Activated CD4-positive, alpha-beta memory T cell treated with anti-CD3 and anti-CD28 coated beads, Interleukin-2, amount 10 ng/mL, durations not matched to agents 7 days and 5 days (primary cell): Measurements from ENCODE around the gene RNF41. TPM values are rescaled to one million over a fixed set of nuclear protein-coding genes. Genes with fewer than 3 reads are reported as not detected.

Experiments
- CTCF ChIA-PET: fragments of 350-600 bp; sonication (Branson Sonifier 250); formaldehyde crosslinking; loops from one replicate; lab custom pipeline; 2021; ENCODE audit warnings: antibody characterized with exemption, inconsistent platforms; lab: Charles Lee
- POLR2A ChIA-PET: fragments of 350-600 bp; sonication (Branson Sonifier 250); formaldehyde crosslinking; loops from one replicate; lab custom pipeline; 2021; ENCODE audit warnings: antibody characterized with exemption; lab: Charles Lee
- DNase-seq: peaks from one replicate; pipeline ENCODE4 v3.0.0-alpha.2; 2020
- H3K27ac Mint-ChIP-seq: one replicate; pipeline ENCODE4 v1.8.0; 2021; ENCODE audit warnings: mild to moderate bottlenecking, mixed read lengths
- H3K27me3 Mint-ChIP-seq: one replicate; pipeline ENCODE4 v1.8.0; 2021; ENCODE audit warnings: mixed read lengths
- H3K36me3 Mint-ChIP-seq: one replicate; pipeline ENCODE4 v1.8.0; 2021; ENCODE audit warnings: low read depth, mixed read lengths
- H3K4me1 Mint-ChIP-seq: one replicate; pipeline ENCODE4 v1.8.0; 2021; ENCODE audit warnings: mixed read lengths
- H3K4me3 Mint-ChIP-seq: one replicate; pipeline ENCODE4 v1.8.0; 2021; ENCODE audit warnings: mild to moderate bottlenecking, mixed read lengths
- H3K9me3 Mint-ChIP-seq: one replicate; pipeline ENCODE4 v1.8.0; 2021; ENCODE audit warnings: mixed read lengths
- total RNA-seq, 2 experiments: library from RNA; stranded (reverse); gene quantifications; one replicate each; pipeline ENCODE4 v1.2.3, GENCODE V29; 2021

RNF41 gene
- total RNA-seq, 2 experiments from 2014 or later: 33.8 to 35.2 TPM

- Mint-ChIP-seq H3K4me1 (peaks cover 37% of the 10 kb centered on the region), H3K36me3 (peaks cover 78% of the 10 kb centered on the region)
Measured at GRCh38 chr12:56162468-56163290, 59.0 kb downstream of the RNF41 start.

GRCh38 chr12:56161690-56162351, 59.9 kb downstream of the RNF41 start:
- POLR2A ChIA-PET: interaction anchor here (0.8 to 9.2 kb wide), 20 partner anchors 9 to 474 kb away, joined by 3 to 178 read pairs (median 5); partner anchors contain the start of genes ANKRD52, ESYT1, MYL6B and PA2G4

More at GRCh38 chr12:56162468-56163290, 59.0 kb downstream of the RNF41 start:
- ChIA-PET CTCF (interaction anchor here (0.7 to 7.2 kb wide), 7 partner anchors 11 to 45 kb away, joined by 3 to 86 read pairs (median 5); partner anchors contain the start of genes ESYT1, MYL6B, SMARCC2 and ZC3H10), POLR2A (interaction anchor here (1.0 to 9.2 kb wide), 14 partner anchors 8 to 473 kb away, joined by 3 to 178 read pairs (median 7); partner anchors contain the start of genes ESYT1, MYL6B, PA2G4 and SMARCC2)
- peak overlapping the region; percentile 44 for H3K27ac Mint-ChIP-seq
- no peak for DNase-seq
- H3K9me3 Mint-ChIP-seq: no peaks in the 10 kb centered on the region
- no peaks in the 10 kb centered on the region for H3K27me3 Mint-ChIP-seq
- no peak overlapping the region for H3K4me3 Mint-ChIP-seq

GRCh38 chr12:56160894-56161689, 60.6 kb downstream of the RNF41 start:
- Mint-ChIP-seq H3K27ac (peak overlapping the region; percentile 90), H3K36me3 (peaks cover 78% of the 10 kb centered on the region), H3K4me1 (peaks cover 40% of the 10 kb centered on the region), H3K4me3 (peak overlapping the region; percentile 91), H3K27me3 (no peaks in the 10 kb centered on the region), H3K9me3 (no peaks in the 10 kb centered on the region)
- no peak for DNase-seq
- ChIA-PET POLR2A (interaction anchor here (0.8 to 9.2 kb wide), 18 partner anchors 10 to 187 kb away, joined by 3 to 178 read pairs (median 6); partner anchors contain the start of genes ANKRD52, ESYT1, MYL6B and PA2G4), CTCF (interaction anchor here (1.7 to 7.2 kb wide), 4 partner anchors 10 to 42 kb away, joined by 6 to 86 read pairs (median 34); partner anchors contain the start of genes ESYT1, MYL6B, SMARCC2 and ZC3H10)

More at GRCh38 chr12:56161690-56162351, 59.9 kb downstream of the RNF41 start:
- Mint-ChIP-seq H3K36me3 (peaks cover 78% of the 10 kb centered on the region), H3K4me1 (peaks cover 40% of the 10 kb centered on the region), H3K27ac (peak overlapping the region; percentile 55), H3K27me3 (no peaks in the 10 kb centered on the region), H3K9me3 (no peaks in the 10 kb centered on the region), H3K4me3 (peak overlapping the region; percentile 91)
- CTCF ChIA-PET: interaction anchor here (1.7 to 7.2 kb wide), 4 partner anchors 10 to 43 kb away, joined by 6 to 86 read pairs (median 34); partner anchors contain the start of genes ESYT1, MYL6B, SMARCC2 and ZC3H10
- DNase-seq: no peak

DNA sequence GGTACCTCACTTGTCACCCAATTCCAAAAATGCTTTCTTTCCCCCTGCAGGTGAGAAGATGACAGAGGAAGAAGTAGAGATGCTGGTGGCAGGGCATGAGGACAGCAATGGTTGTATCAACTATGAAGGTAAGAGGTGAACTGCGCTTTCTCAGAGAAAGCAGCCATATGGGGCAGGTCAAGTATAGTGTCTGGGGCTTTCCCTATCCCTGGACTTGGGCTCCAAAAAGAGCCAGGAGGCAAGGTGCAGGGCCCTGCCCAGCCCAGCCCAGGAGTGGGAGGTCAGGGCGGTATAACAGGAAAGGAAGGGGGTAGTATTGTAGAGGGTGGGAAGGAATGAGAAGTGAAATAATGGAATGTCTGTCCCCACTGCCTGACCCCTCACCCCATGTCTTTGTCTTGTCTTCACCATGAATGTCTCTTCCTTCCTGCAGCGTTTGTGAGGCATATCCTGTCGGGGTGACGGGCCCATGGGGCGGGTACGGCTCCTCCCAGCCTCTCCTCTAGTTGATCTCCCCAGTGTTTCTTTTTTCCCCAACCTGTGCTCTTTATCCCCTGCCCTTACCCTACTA, 61.4 kb downstream of the RNF41 start:
- POLR2A ChIA-PET: interaction anchor here (1.1 to 9.2 kb wide), 15 partner anchors 11 to 113 kb away, joined by 4 to 178 read pairs (median 18); partner anchors contain the start of genes ANKRD52, ESYT1, MYL6B and PA2G4
- H3K27me3 Mint-ChIP-seq: no peaks in the 10 kb centered on the region
- CTCF ChIA-PET: interaction anchor here (1.7 to 7.2 kb wide), 5 partner anchors 29 to 62 kb away, joined by 4 to 86 read pairs (median 32); partner anchors contain the start of genes ESYT1, PA2G4, RNF41 and SMARCC2
- peaks cover 47% of the 10 kb centered on the region for H3K4me1 Mint-ChIP-seq
- H3K36me3 Mint-ChIP-seq: peaks cover 76% of the 10 kb centered on the region
- peak; percentile 79 for DNase-seq
- H3K9me3 Mint-ChIP-seq: no peaks in the 10 kb centered on the region
- peak overlapping the region; percentile 90 for H3K27ac Mint-ChIP-seq
- H3K4me3 Mint-ChIP-seq: peak overlapping the region; percentile 91

- Mint-ChIP-seq H3K4me3 (peak overlapping the region; percentile 91), H3K27me3 (no peaks in the 10 kb centered on the region), H3K9me3 (no peaks in the 10 kb centered on the region), H3K36me3 (peaks cover 75% of the 10 kb centered on the region), H3K27ac (peak overlapping the region; percentile 90), H3K4me1 (peaks cover 53% of the 10 kb centered on the region)
- POLR2A ChIA-PET: interaction anchor here (1.0 to 9.2 kb wide), 22 partner anchors 10 to 232 kb away, joined by 3 to 178 read pairs (median 8); partner anchors contain the start of genes ESYT1, MYL6B, PA2G4 and PYM1
- CTCF ChIA-PET: interaction anchor here (1.7 to 7.2 kb wide), 5 partner anchors 29 to 63 kb away, joined by 4 to 86 read pairs (median 32); partner anchors contain the start of genes ESYT1, PA2G4, RNF41 and SMARCC2
- no peak for DNase-seq
Measured at GRCh38 chr12:56159482-56160192, 62.1 kb downstream of the RNF41 start.

DNA sequence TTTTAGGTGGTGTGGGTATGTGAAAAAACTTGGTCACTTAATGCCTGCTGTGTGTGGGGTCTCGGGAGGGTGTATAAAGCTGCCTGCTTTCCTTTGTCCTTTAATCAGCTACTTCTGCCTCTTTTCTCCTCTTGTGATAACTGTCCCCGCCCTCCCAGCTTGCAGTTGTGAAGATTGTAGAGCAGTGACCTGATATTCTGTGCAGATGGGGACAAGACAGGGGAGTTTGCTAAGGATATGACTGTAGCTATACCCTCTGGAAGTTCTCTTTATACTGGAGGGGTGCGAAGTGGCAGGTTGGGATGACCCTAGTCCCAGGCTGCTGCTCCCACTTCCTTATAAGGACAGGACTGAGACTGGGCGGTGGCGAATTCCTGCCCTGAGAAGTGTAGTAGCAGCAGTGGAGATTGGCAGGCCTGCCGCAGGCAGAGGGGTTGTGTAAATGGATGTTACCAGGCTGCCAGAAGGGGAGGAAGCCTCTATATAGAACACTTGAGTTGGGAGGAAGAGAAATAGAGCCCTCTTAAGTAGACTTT, 62.7 kb downstream of the RNF41 start:
- Mint-ChIP-seq H3K27me3 (no peaks in the 10 kb centered on the region), H3K4me1 (peaks cover 57% of the 10 kb centered on the region), H3K4me3 (peak overlapping the region; percentile 91), H3K36me3 (peaks cover 72% of the 10 kb centered on the region), H3K9me3 (no peaks in the 10 kb centered on the region), H3K27ac (peak overlapping the region; percentile 90)
- ChIA-PET CTCF (interaction anchor here (0.9 to 7.2 kb wide), 6 partner anchors 30 to 201 kb away, joined by 4 to 86 read pairs (median 18); partner anchors contain the start of genes ESYT1, PA2G4, RNF41 and SMARCC2), POLR2A (interaction anchor here (1.0 to 9.2 kb wide), 22 partner anchors 9 to 478 kb away, joined by 3 to 178 read pairs (median 7); partner anchors contain the start of genes ESYT1, MYL6B, PA2G4 and PYM1)
- DNase-seq: peak; percentile 39

GRCh38 chr12:56158029-56158925, 63.4 kb downstream of the RNF41 start, which contains the start of gene MYL6:
Gene MYL6, plus strand, starts transcription at chr12:56158359. Its CDS starts 43 bp downstream, at chr12:56158402.
- Mint-ChIP-seq H3K27me3 (no peaks in the 10 kb centered on the region), H3K4me1 (peaks cover 59% of the 10 kb centered on the region), H3K27ac (peak within 1 kb of the TSS; percentile 90), H3K36me3 (peaks cover 65% of the 10 kb centered on the region), H3K9me3 (no peaks in the 10 kb centered on the region), H3K4me3 (peak within 1 kb of the TSS; percentile 91)
- peak; percentile 94 for DNase-seq
- CTCF ChIA-PET: interaction anchor here (0.6 to 7.2 kb wide), 8 partner anchors 22 to 202 kb away, joined by 3 to 86 read pairs (median 4); partner anchors contain the start of genes ESYT1, PA2G4, RNF41 and SMARCC2
- POLR2A ChIA-PET: interaction anchor here (0.6 to 9.2 kb wide), 23 partner anchors 9 to 478 kb away, joined by 3 to 178 read pairs (median 6); partner anchors contain the start of genes ESYT1, MYL6B, PA2G4 and PYM1

DNA sequence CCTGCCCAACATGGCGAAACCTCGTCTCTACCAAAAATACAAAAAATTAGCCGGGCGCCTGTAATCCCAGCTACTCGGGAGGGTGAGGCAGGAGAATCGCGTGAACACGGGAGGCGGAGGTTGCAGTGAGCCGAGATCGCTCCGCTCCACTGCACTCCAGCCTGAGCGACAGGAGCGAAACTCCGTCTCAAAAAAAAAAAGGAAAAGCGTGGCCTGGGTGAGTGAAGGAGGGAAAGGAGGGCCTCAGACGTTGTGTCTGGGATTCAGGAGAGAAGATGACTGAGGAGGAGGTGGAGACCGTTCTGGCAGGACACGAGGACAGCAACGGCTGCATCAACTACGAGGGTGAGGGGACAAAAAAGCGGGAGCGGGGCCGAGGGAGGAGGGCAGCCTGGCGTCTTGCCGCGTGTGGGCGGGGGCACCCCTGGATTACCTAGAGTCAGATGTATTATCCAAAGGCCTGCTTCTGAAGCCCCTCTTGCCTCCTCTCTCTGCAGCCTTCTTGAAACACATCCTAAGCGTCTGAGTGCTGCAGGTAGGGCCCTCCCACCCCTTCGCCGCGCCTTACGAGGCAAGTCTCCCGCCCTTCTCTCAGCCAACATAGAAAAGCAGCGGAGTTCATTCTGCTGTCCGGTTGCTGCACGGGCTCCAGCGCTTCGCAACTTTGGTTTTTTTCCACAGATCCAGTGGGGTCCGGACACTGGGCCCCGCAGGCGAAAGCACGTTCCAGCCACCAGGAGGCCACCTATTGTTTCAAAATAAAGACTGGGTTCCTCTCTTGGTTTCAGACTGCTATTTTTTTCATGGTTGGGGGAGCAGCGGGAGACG, 64.3 kb downstream of the RNF41 start:
- peaks cover 60% of the 10 kb centered on the region for H3K36me3 Mint-ChIP-seq
- H3K27me3 Mint-ChIP-seq: no peaks in the 10 kb centered on the region
- ChIA-PET POLR2A (interaction anchor here (0.8 to 9.2 kb wide), 16 partner anchors 10 to 203 kb away, joined by 3 to 178 read pairs (median 12); partner anchors contain the start of genes ESYT1, PA2G4, RNF41 and RPL41), CTCF (interaction anchor here (0.6 to 7.2 kb wide), 7 partner anchors 21 to 54 kb away, joined by 3 to 86 read pairs (median 4); partner anchors contain the start of genes ESYT1, SMARCC2 and ZC3H10)
- H3K9me3 Mint-ChIP-seq: no peaks in the 10 kb centered on the region
- DNase-seq: peak; percentile 67
- peak overlapping the region; percentile 91 for H3K4me3 Mint-ChIP-seq
- H3K27ac Mint-ChIP-seq: peak overlapping the region; percentile 90
- H3K4me1 Mint-ChIP-seq: peaks cover 62% of the 10 kb centered on the region
